ENCODE data around the gene PMF1. TPM values are rescaled to one million over a fixed set of nuclear protein-coding genes. Genes with fewer than 3 reads are reported as not detected.

PMF1 gene
- total RNA-seq, 1 experiment from 2014 or later: 40.1 TPM

DNA sequence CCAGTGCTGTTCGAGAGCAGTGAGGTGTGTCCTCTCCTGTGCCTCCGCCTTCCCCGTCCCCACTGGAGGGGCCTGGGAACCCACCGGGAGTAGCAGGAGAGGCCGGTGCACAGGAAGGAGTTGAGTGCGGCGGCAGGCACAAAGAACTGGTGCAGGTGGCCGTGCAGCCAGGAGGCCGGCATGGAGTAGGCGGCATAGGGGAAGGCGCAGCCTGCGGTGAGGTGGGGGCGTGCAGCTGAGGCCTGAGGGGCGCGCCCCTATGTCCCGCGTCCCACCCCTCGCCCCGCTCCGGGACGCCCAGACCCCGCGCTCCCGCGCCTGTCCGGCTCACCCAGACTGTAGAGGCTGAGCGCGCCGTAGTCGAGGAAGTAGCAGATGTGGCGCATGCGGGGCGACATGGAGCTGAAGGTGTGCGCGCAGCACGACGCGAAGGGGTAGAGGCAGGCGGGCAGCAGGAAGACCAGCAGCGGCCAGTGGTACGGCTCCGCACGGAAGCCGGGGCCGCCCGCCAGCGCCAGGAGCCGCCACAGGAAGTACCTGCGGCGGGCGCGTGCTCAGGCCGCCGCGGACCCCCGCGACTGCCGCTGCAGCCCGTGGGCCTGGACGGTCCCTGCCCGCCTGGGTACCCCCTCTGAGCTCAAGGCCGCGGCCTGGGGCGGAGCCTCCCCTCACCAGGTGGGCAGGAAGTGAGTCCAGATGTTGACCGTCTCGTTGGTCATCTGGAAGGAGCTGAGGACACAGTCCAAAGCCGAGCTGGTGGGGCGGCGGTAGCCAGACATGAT, 32.8 kb downstream of the PMF1 start:
- DNase-seq: no peak
- Histone ChIP-seq H3K9me2 (replicated peaks; ENCODE audit: insufficient read depth, low read length) (no peaks in the 10 kb centered on the region), H4K20me1 (ENCODE audit: insufficient read depth, low read depth, low read length) (no peaks in the 10 kb centered on the region), H3K4me1 (ENCODE audit: low read length) (peaks cover 13% of the 10 kb centered on the region), H3K27me3 (ENCODE audit: low read length) (no peaks in the 10 kb centered on the region), H2AFZ (ENCODE audit: low read length) (no peak overlapping the region), H3K4me3 (ENCODE audit: low read length) (no peak overlapping the region), H3K9me3 (ENCODE audit: low read length) (no peaks in the 10 kb centered on the region), H3K79me2 (ENCODE audit: low read length) (no peaks in the 10 kb centered on the region), H3K4me2 (ENCODE audit: low read depth, low read length, poor library complexity, severe bottlenecking) (no peak overlapping the region), H3K27ac (ENCODE audit: low read length) (no peak overlapping the region), H3K9ac (ENCODE audit: low read length) (no peak overlapping the region), H3K36me3 (ENCODE audit: insufficient read depth, low read length) (no peaks in the 10 kb centered on the region)

DNA sequence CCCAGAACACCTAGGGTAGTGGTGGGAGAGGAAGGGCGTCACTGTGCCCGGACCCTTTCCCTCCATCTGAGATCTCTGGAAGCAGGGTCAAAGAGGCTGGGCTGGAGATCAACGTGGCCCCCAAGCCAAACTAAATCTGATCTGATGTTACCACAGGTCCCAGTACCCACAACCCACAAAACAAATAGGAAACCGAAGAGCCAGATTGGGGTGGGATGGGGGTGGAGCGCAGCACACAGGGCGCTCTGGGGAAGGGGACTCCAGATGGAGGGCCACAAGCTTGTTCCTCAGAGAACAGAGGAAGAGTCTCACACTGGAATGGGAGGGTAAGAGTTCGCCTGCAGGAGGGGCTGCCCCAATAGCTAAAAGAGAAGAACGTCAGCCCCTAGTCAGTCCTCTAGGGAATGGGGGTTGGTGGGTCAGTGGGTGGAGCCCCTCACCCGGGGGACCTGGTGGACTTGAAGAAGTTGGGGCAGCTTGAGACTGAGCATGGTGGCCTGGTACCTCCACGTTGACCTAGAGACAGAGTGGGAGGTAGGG, 33.5 kb downstream of the PMF1 start:
- H3K4me3 ChIP-seq (ENCODE audit: low read length): no peak overlapping the region
- no peaks in the 10 kb centered on the region for H3K79me2 ChIP-seq (ENCODE audit: low read length)
- no peak for DNase-seq
- H3K27ac ChIP-seq (ENCODE audit: low read length): no peak overlapping the region
- H3K9me3 ChIP-seq (ENCODE audit: low read length): no peaks in the 10 kb centered on the region
- no peak overlapping the region for H3K4me2 ChIP-seq (ENCODE audit: low read depth, low read length, poor library complexity, severe bottlenecking)
- H4K20me1 ChIP-seq (ENCODE audit: insufficient read depth, low read depth, low read length): no peaks in the 10 kb centered on the region
- H2AFZ ChIP-seq (ENCODE audit: low read length): no peak overlapping the region
- H3K4me1 ChIP-seq (ENCODE audit: low read length): peaks cover 10% of the 10 kb centered on the region
- no peaks in the 10 kb centered on the region for H3K9me2 ChIP-seq (replicated peaks; ENCODE audit: insufficient read depth, low read length)
- 0 out of 2 replicates have a peak, but pooled peaks cover 3% of the 10 kb centered on the region for H3K36me3 ChIP-seq (ENCODE audit: insufficient read depth, low read length)
- no peaks in the 10 kb centered on the region for H3K27me3 ChIP-seq (ENCODE audit: low read length)
- no peak overlapping the region for H3K9ac ChIP-seq (ENCODE audit: low read length)

DNA sequence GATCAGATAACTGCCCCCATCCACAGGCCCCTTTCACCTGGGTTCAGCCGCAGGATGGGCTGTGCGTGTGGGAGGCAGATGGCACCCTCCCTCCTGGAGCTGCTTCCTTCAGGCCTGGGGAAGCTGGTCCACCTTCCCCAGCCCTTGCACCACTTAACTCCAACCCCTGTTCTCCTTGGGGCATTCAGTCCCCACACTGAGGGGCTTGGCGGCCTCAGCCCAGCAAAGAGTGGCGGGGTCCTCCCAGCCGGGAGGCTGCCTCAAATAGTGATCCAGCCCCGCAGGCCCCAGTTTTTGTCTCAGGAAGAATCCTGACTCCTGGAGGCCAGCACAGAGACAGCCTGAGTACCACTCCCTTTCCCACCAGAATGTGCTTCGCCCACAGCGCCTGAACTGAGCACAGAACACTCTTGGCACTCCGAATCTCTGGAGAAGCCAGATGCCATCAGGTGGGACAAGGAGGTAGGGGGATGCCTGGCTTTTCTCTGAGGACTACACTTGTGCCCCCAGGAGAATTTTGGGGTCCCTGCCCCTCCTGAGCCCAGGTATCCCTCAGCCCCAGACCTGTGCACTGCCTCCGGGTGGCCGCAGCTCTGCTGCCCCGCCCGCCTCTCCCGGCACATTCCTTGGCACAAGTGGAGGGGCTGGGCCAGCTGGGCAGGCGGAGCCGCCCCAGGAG, 34.1 kb downstream of the PMF1 start:
- Histone ChIP-seq H3K79me2 (ENCODE audit: low read length) (no peaks in the 10 kb centered on the region), H2AFZ (ENCODE audit: low read length) (no peak overlapping the region), H3K4me3 (ENCODE audit: low read length) (no peak overlapping the region), H3K4me2 (ENCODE audit: low read depth, low read length, poor library complexity, severe bottlenecking) (no peak overlapping the region), H3K9me3 (ENCODE audit: low read length) (no peaks in the 10 kb centered on the region), H3K36me3 (ENCODE audit: insufficient read depth, low read length) (0 out of 2 replicates have a peak, but pooled peaks cover 4% of the 10 kb centered on the region), H3K9ac (ENCODE audit: low read length) (no peak overlapping the region), H3K27ac (ENCODE audit: low read length) (no peak overlapping the region), H3K27me3 (ENCODE audit: low read length) (no peaks in the 10 kb centered on the region), H3K9me2 (replicated peaks; ENCODE audit: insufficient read depth, low read length) (no peaks in the 10 kb centered on the region), H3K4me1 (ENCODE audit: low read length) (peaks cover 4% of the 10 kb centered on the region), H4K20me1 (ENCODE audit: insufficient read depth, low read depth, low read length) (no peaks in the 10 kb centered on the region)
- no peak for DNase-seq

DNA sequence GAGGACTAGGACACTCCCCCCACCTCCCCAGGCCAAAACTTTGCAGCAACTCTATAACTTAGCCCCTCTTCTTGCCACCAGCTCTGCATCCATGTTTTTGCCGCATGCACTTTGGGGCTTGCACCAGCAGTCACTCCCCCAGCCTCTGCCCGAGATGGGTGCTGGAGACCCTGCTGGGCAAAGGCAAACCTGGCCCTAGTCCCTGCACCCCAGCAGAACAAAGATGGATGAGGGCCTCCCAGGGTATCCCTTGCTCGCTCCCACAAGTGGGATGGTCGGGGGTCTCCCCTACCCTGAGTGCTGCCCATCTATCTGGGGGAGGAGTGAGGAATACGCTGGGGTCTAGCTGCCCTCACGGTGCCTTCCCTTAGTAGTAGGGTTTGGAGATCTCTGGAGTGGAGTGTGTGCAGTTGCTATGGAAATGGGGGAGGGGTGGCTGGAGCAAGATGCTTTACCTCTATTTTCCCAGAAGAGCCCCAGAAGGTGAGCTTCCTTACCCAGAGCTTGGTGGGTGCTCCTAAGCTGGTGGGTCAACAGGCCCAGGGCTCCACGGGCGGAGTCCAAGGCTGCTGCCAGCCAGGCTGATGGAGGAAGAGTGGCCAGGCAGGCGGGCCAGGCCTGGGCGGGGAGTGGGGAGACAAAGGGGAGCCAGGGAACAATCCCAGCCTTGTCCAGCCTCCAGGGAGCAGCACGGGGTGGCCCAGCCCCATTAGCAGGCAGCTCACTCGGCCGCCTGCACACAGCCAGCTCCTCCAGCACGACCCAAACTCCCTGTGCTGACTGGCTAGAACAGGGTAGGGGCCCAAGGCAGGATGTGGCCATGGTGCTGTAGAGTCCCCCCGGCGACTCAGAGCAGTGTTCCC, 34.9 kb downstream of the PMF1 start, which contains the start of gene PAQR6:
Gene PAQR6, minus strand, starts transcription at position 597 of the 863 bp plus-strand sequence. CDS start 1,325 bp downstream, outside the sequence.
- Histone ChIP-seq H3K4me2 (ENCODE audit: low read depth, low read length, poor library complexity, severe bottlenecking) (no peak within 1 kb of the TSS), H3K79me2 (ENCODE audit: low read length) (no peaks in the 10 kb centered on the region), H4K20me1 (ENCODE audit: insufficient read depth, low read depth, low read length) (no peaks in the 10 kb centered on the region), H3K9me2 (replicated peaks; ENCODE audit: insufficient read depth, low read length) (no peaks in the 10 kb centered on the region), H3K9ac (ENCODE audit: low read length) (no peak within 1 kb of the TSS), H2AFZ (ENCODE audit: low read length) (no peak within 1 kb of the TSS), H3K4me3 (ENCODE audit: low read length) (no peak within 1 kb of the TSS), H3K9me3 (ENCODE audit: low read length) (no peaks in the 10 kb centered on the region), H3K4me1 (ENCODE audit: low read length) (no peaks in the 10 kb centered on the region), H3K36me3 (ENCODE audit: insufficient read depth, low read length) (peaks cover 6% of the 10 kb centered on the region; the same call in 1 of the 2 replicates), H3K27me3 (ENCODE audit: low read length) (no peaks in the 10 kb centered on the region), H3K27ac (ENCODE audit: low read length) (no peak within 1 kb of the TSS)
- no peak for DNase-seq

DNA sequence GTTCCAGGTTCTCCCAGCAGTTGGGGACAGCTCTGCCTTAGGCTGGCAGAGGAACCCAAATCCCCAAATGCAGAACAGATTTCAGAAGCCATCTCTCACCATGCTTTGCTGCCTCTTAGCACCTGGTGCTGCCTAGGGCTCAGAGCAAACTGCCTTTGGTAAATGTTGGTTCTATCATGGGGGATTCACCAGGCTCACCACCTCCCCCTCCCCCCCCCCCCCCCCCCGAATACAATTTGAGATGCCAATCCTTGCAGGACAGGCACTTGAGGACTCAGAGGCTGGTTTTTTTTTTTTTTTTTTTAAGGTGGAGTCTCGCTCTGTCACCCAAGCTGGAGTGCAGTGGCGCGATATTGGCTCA, 35.5 kb downstream of the PMF1 start:
- no peak overlapping the region for H2AFZ ChIP-seq (ENCODE audit: low read length)
- H3K4me3 ChIP-seq (ENCODE audit: low read length): no peak overlapping the region
- peaks cover 7% of the 10 kb centered on the region; the same call in 1 of the 2 replicates for H3K36me3 ChIP-seq (ENCODE audit: insufficient read depth, low read length)
- H3K9me2 ChIP-seq (replicated peaks; ENCODE audit: insufficient read depth, low read length): no peaks in the 10 kb centered on the region
- H3K27me3 ChIP-seq (ENCODE audit: low read length): no peaks in the 10 kb centered on the region
- DNase-seq: no peak
- H3K79me2 ChIP-seq (ENCODE audit: low read length): no peaks in the 10 kb centered on the region
- H3K27ac ChIP-seq (ENCODE audit: low read length): no peak overlapping the region
- H3K9ac ChIP-seq (ENCODE audit: low read length): no peak overlapping the region
- no peaks in the 10 kb centered on the region for H3K9me3 ChIP-seq (ENCODE audit: low read length)
- no peak overlapping the region for H3K4me2 ChIP-seq (ENCODE audit: low read depth, low read length, poor library complexity, severe bottlenecking)
- no peaks in the 10 kb centered on the region for H4K20me1 ChIP-seq (ENCODE audit: insufficient read depth, low read depth, low read length)
- H3K4me1 ChIP-seq (ENCODE audit: low read length): no peaks in the 10 kb centered on the region

DNA sequence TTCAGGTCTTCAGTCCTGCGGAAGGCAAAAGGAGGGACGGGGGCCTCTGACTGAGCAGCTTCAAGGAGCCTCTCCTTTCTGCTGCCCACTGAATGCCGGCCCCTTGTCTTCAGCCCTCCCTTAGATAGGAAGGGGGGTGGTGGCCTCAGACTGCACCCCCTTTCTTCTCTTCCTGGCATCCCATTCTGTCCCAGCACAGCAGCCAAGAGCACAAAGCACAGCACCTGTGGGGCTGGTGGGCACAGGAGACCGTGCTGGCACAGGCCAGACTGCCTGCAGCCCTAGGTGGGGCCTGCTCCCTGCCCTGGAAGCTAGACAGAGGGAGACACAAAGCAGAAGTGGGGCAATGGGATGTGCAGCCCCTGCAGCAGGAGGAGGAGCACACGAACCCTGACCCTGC, 36.8 kb downstream of the PMF1 start:
- Histone ChIP-seq H3K27me3 (ENCODE audit: low read length) (no peaks in the 10 kb centered on the region), H2AFZ (ENCODE audit: low read length) (no peak overlapping the region), H3K9me2 (replicated peaks; ENCODE audit: insufficient read depth, low read length) (no peaks in the 10 kb centered on the region), H3K4me3 (ENCODE audit: low read length) (no peak overlapping the region), H4K20me1 (ENCODE audit: insufficient read depth, low read depth, low read length) (no peaks in the 10 kb centered on the region), H3K9me3 (ENCODE audit: low read length) (no peaks in the 10 kb centered on the region), H3K4me2 (ENCODE audit: low read depth, low read length, poor library complexity, severe bottlenecking) (no peak overlapping the region), H3K27ac (ENCODE audit: low read length) (no peak overlapping the region), H3K79me2 (ENCODE audit: low read length) (no peaks in the 10 kb centered on the region), H3K4me1 (ENCODE audit: low read length) (no peaks in the 10 kb centered on the region), H3K9ac (ENCODE audit: low read length) (no peak overlapping the region), H3K36me3 (ENCODE audit: insufficient read depth, low read length) (peaks cover 7% of the 10 kb centered on the region; the same call in 1 of the 2 replicates)
- DNase-seq: no peak

DNA sequence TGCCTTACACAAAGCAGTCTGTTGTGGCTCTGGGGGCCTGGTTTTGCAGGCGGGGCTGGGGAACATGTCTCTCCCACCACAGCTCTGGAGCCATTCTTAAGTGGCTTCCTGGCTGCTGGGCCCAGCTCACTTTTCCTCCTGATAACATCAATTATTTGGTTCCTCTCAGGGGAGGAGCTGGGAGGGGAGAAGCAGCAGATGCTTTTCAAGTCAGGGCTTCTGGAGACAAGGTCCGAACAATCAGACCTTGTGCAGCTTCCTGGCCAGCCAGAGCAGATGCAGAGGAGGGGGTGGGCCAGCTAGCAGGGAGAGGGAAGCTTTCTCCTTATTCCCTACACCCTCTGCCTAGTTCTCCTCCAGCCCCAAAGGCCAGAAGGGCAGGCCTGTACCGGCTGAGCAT, 38.7 kb downstream of the PMF1 start:
- Histone ChIP-seq H3K27ac (ENCODE audit: low read length) (no peak overlapping the region), H3K9me3 (ENCODE audit: low read length) (no peaks in the 10 kb centered on the region), H3K9ac (ENCODE audit: low read length) (no peak overlapping the region), H3K27me3 (ENCODE audit: low read length) (no peaks in the 10 kb centered on the region), H3K4me3 (ENCODE audit: low read length) (no peak overlapping the region), H3K4me2 (ENCODE audit: low read depth, low read length, poor library complexity, severe bottlenecking) (no peak overlapping the region), H2AFZ (ENCODE audit: low read length) (no peak overlapping the region), H3K9me2 (replicated peaks; ENCODE audit: insufficient read depth, low read length) (no peaks in the 10 kb centered on the region), H3K36me3 (ENCODE audit: insufficient read depth, low read length) (peaks cover 13% of the 10 kb centered on the region; the same call in 1 of the 2 replicates), H3K4me1 (ENCODE audit: low read length) (no peaks in the 10 kb centered on the region), H3K79me2 (ENCODE audit: low read length) (no peaks in the 10 kb centered on the region), H4K20me1 (ENCODE audit: insufficient read depth, low read depth, low read length) (no peaks in the 10 kb centered on the region)
- no peak for DNase-seq

Measured in Karpas-422 (cell line).